Measurements from ENCODE around the gene EIF5.

Gene EIF5

GRCh38 chr14:103333754-103334643 is at the start of gene EIF5:
Gene EIF5 (plus strand): TSS chr14:103334237. CDS start chr14:103335861, 1,624 bp downstream.
- peak; percentile 99 for DNase-seq

DNA sequence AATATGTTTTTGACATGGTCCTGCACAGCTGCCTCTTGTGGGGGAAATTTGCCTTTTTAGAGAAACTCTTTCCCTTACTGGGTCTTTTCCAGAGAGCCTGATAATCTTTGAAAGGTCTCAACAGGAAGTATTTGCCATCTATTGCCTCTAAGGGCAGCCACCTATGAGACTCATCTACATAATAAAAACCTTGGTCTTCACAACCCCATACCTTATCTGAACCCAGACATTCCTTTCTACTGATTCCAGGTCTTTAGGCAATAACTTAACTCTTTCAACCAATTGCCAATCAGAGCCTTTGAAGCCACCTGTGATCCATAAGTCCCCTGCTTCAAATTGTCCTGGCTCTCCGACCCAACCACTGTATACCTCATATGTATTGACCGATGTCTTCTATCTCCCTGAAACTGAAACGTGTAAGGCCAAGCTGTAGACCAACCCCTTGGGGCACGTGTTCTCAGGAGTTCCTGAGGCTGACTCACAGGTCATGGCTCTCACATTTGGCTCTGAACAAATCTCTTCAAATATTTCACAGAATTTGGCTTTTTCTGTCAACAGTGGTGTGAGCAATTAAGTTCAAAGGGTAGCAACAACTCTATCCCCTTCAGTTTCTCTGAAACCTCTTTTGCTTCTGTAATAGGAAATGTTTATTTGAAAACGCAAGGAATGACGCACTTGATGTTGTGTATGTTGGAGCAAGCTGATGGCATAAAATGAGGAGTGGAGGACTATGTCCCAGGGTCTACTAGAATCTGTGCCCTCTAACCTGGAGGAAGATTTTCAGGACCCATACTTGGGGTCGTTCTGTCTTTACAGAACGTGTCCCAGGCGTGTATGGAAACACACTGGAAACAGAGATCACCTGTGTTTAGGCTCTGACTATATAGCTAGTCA is 49.2 kb upstream of the EIF5 start:
- no peak for DNase-seq

GRCh38 chr14:103286460-103286859 is 47.6 kb upstream of the EIF5 start:
- no peak for DNase-seq

GRCh38 chr14:103286968-103287850 is 46.8 kb upstream of the EIF5 start:
- no peak for DNase-seq

- no peak for DNase-seq
Observed at GRCh38 chr14:103288076-103288766, 45.8 kb upstream of the EIF5 start.

DNA sequence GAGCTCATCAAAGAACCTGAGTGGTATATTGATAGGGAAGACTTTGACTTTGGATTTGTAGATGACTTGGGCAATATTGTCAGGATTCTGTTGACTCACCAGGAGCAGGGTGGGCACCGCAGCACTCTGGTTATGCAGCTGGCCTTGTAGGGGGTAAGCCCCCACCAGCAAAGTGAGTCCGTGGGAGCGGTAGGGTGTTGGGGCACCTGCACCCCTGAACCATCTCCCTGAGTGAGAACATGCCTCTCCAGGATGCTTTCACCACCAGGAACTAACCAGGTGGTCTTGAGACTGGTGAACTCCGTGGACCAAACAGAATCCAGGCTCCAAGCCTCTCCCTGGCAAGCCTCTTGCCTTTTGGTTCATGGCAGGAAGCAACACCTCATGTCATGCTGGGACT is 44.0 kb upstream of the EIF5 start:
- no peak for DNase-seq

DNA sequence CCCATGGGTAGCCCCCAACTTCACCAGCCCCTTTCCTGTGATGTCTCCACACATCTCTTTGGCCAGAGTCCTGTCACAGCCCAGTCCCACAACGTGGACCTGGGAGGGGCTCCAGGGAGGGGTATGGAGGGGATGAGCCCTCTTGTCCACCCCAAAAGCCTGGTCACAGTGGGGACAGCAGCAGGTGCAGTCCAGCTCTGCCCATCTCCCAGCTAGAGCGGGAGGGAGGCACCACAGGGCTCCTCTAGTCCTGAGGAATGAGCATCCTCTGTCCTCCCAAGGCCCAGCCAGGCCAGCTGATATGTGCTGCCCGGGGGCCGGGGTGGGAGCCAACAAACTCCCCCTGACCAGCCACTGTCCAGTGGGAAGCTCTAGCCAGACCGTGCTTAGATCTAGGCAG is 43.5 kb upstream of the EIF5 start:
- no peak for DNase-seq

DNA sequence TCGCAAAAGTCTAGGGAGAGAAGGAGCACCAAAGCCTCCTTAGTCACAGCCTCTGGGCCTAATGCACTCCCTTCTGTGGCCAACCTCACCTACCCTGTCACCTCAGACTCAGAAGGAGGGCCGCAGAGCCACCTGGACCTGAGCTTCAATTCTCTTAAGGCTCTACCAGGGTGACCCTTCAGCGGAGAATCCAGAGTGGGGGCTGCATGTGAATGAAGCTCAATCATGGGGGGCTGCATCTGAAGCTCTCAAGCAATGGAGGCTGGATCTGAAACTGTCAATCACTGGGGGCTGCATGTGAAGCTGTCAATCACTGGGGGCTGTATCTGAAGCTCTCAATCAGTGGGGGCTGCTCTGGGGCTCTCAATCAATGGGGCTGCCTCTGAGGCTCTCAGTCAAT is 43.1 kb upstream of the EIF5 start:
- no peak for DNase-seq

- DNase-seq = peak; percentile 83
Observed at GRCh38 chr14:103292426-103293374, 41.3 kb upstream of the EIF5 start.

- no peak for DNase-seq
Observed at GRCh38 chr14:103293465-103293864, 40.6 kb upstream of the EIF5 start.

GRCh38 chr14:103294091-103294490 is 39.9 kb upstream of the EIF5 start:
- no peak for DNase-seq

GRCh38 chr14:103296007-103296406 is 38.0 kb upstream of the EIF5 start:
- DNase-seq = no peak

DNA sequence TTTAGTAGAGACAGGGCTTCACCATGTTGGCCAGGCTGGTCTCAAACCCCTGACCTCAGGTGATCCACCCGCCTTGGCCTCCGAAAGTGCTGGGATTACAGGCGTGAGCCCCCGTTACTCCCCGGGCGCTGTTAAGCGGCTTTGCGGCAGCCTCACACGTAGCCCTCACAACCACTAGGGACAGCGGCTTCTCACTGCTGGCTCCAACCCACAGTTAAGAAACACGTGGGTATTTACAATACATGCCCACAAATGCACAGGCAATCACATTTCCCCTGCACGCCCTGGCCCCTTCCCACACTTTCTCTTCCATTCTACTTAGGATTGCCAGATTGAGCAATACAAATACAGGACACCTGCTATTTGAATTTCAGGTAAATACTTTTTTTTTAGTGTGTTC is 37.0 kb upstream of the EIF5 start:
- DNase-seq = no peak

GRCh38 chr14:103298620-103299019 is 35.4 kb upstream of the EIF5 start:
- no peak for DNase-seq

- DNase-seq = no peak
Observed at GRCh38 chr14:103301512-103302354, 32.3 kb upstream of the EIF5 start.

DNA sequence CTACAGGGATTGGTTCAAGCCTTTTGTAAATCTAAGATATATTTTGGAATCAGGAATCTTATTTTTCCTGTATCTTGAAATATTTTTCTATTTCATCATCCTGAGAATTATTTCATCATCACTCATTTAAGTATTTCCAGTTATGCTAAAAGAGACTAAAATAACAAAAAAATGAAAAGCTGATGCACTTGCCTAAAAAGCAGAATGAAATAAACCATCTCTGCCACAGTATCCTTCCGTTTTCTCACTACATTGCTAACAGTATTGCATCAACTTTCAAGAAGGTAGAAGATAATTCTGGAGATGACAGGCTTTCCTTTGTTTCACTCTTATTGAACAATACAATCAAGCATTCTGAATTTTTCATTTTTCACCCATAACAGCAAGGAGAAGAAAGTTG is 31.1 kb upstream of the EIF5 start:
- DNase-seq = no peak

GRCh38 chr14:103304706-103305105 is 29.3 kb upstream of the EIF5 start:
- DNase-seq = no peak

DNA sequence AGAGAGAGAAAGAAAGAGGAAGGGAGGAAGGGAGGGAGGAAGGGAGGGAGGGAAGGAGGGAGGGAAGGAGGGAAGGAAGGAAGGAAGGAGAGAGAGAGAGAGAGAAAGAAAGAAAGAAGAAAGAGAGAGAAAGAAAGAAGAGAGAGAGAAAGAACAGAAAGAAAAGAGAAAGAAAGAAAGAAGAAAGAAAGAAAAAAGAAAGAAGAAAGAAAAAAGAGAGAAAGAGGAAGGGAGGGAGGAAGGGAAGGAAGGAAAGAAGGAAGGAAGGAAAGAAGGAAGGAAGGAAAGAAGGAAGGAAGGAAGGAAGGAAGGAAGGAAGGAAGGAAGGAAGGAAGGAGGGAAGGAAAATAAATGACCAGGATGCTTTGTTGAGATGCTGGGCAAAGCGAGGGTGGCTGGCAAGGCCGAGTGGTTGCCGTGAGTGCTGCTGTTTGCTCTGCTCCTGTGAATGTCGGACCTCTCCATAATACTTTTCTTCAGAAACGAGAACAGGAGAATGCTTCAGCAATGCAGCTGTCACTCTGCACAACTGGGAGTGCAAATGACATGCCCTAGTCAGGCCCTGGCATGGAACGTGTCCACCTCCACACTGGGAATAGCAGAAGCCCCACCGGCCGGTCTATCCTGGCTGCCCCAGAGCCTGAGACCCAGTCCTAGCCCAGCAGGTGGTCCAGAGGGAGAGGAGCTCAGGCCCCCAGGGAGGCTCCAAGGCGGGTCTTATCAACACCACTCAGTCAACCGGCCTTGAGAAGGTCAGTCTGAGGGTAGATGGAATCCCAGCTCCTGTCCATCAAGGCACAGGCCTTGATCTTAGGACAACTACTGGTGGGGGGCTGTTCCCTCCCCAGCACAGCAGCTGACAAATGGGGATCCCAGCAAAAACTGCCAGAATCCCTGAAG is 25.1 kb upstream of the EIF5 start:
- DNase-seq = no peak

DNA sequence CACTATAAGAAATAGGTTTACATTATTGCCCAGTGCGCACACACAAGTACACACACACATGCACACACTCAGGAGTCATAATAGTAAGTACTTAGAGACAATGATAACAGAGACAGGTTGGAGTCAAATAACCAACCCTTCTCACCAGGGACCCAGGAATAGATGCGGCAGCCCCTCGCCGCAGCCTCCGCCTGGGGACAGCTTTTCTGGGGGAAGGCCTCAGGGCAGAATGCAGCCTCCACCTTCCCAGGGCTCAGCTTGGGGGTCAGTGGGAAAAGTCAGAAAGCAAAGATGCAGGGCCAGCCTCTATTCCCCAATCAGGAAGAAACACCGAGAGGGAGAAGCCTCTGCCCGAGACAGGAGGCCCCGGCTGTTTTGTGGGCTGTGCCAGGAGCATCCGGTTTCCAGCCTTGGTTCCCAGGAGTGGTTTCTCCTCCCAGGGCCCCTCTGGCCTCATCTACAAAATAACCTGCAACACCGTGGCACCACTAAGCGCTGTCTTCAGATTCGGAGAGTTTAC is 23.4 kb upstream of the EIF5 start:
- DNase-seq = no peak

Data from activated CD4-positive, alpha-beta T cell treated with anti-CD3 and anti-CD28 coated beads, Interleukin-2, Interleukin-6, amounts not matched to agents 100 ng/mL and 50 ng/mL, durations not matched to agents 16 hours and 8 hours (primary cell).